GM12875 (cell line): ENCODE data around the gene ANKS6.

Source experiments
- H3K4me3 ChIP-seq: one replicate; pipeline ENCODE4 v1.5.1; 2011; ENCODE audit warnings: low read depth, low read length, control low read depth
- CTCF ChIP-seq: IDR thresholded peaks from 2 replicates; pipeline ENCODE4 v1.5.1; 2011; ENCODE audit warnings: low read depth, mild to moderate bottlenecking, control low read depth, inconsistent platforms, low read length, moderate library complexity, borderline replicate concordance; ENCODE audit not compliant: insufficient read depth

Gene ANKS6

GRCh38 chr9:98719055-98719454, 77.3 kb downstream of the ANKS6 start:
- no peak for TF ChIP-seq CTCF
- H3K4me3 ChIP-seq, result no peak overlapping the region

- no peak for TF ChIP-seq CTCF
- no peak overlapping the region for H3K4me3 ChIP-seq
Observed at GRCh38 chr9:98714833-98715232, 81.5 kb downstream of the ANKS6 start.

- no peak for TF ChIP-seq CTCF
- no peak overlapping the region for H3K4me3 ChIP-seq
Observed at GRCh38 chr9:98712987-98713386, 83.4 kb downstream of the ANKS6 start.

GRCh38 chr9:98709968-98710965, 86.1 kb downstream of the ANKS6 start:
- no peak overlapping the region for H3K4me3 ChIP-seq
- no peak for TF ChIP-seq CTCF

GRCh38 chr9:98708933-98709911, 87.1 kb downstream of the ANKS6 start, which contains the start of gene GABBR2:
TSS of gene GABBR2 (minus strand) at chr9:98708935. CDS start at chr9:98708737, 198 bp downstream.
- TF ChIP-seq CTCF, result no peak
- H3K4me3 ChIP-seq, result no peak within 1 kb of the TSS

GRCh38 chr9:98708103-98708932, 88.0 kb downstream of the ANKS6 start:
- no peak overlapping the region for H3K4me3 ChIP-seq
- no peak for TF ChIP-seq CTCF
